IMR-90 (cell line): Measurements from ENCODE around the gene MECP2.

Experiments used
- BHLHE40 ChIP-seq: fragments of 150-350 bp; IDR thresholded peaks from 2 replicates; pipeline ENCODE4 v1.6.1; 2016; ENCODE audit warnings: mild to moderate bottlenecking, low read depth, low read length
- MAZ ChIP-seq: IDR thresholded peaks from 2 replicates; pipeline ENCODE4 v1.6.1; 2012; ENCODE audit warnings: low read depth, mild to moderate bottlenecking, low read length, improper control_type of control experiment, moderate library complexity, borderline replicate concordance
- POLR2A ChIP-seq: IDR thresholded peaks from 2 replicates; pipeline ENCODE4 v1.6.1; 2012; ENCODE audit warnings: mild to moderate bottlenecking, low read depth, low read length
- RAD21 ChIP-seq: IDR thresholded peaks from 2 replicates; pipeline ENCODE4 v1.6.1; 2012; ENCODE audit warnings: low read length, improper control_type of control experiment
- RCOR1 ChIP-seq: IDR thresholded peaks from 2 replicates; pipeline ENCODE4 v1.6.1; 2012; ENCODE audit warnings: mild to moderate bottlenecking, low read length, improper control_type of control experiment; ENCODE audit not compliant: insufficient replicate concordance
- SMC3 ChIP-seq: fragments of 150-350 bp; IDR thresholded peaks from 2 replicates; pipeline ENCODE4 v1.6.1; 2016; ENCODE audit warnings: low read depth, mild to moderate bottlenecking, antibody characterized with exemption, low read length, moderate library complexity
- TF ChIP-seq, protein P1 (sequence below): conservative IDR thresholded peaks from 2 replicates; pipeline ENCODE4 v1.5.1; 2012; ENCODE audit warnings: mild to moderate bottlenecking, low read depth, low read length, improper control_type of control experiment
- TF ChIP-seq, protein P2 (sequence below): fragments of 150-350 bp; IDR thresholded peaks from 2 replicates; pipeline ENCODE4 v1.6.1; 2017; ENCODE audit warnings: mild to moderate bottlenecking, antibody characterized with exemption, low read length, low read depth

DNA sequence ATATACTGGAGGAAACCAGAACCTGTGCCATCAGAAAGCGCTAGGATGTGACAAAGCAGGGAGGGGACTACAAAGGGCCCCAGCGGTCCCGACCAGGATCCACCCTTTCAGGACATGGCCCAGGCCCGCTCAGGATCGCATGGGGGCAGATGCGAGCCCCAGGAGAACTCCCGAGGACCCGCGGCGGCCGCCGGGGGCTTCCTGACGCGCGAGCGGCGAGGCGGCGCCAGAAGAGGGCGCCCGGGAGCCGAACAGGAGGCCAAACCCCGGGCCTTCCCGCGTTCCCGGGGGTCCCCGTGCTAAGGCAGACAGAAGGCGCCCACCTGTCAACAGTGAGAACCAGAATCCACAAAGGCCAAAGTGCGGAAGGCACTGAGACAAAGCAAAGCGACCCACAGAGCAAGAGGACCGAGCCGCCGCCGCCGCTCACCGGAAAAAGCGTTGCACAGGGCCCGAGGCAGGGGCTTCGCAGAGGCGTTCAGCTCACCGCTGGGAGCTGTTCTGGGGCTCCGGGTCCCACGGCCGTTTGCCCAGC is 39.2 kb upstream of the MECP2 start:
- TF ChIP-seq, protein P1, sequence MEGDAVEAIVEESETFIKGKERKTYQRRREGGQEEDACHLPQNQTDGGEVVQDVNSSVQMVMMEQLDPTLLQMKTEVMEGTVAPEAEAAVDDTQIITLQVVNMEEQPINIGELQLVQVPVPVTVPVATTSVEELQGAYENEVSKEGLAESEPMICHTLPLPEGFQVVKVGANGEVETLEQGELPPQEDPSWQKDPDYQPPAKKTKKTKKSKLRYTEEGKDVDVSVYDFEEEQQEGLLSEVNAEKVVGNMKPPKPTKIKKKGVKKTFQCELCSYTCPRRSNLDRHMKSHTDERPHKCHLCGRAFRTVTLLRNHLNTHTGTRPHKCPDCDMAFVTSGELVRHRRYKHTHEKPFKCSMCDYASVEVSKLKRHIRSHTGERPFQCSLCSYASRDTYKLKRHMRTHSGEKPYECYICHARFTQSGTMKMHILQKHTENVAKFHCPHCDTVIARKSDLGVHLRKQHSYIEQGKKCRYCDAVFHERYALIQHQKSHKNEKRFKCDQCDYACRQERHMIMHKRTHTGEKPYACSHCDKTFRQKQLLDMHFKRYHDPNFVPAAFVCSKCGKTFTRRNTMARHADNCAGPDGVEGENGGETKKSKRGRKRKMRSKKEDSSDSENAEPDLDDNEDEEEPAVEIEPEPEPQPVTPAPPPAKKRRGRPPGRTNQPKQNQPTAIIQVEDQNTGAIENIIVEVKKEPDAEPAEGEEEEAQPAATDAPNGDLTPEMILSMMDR = peak; percentile 65
- TF ChIP-seq RAD21 (peak; percentile 51), POLR2A (no peak), MAZ (peak; percentile 31; the same call in 1 of the 2 replicates), RCOR1 (no peak), SMC3 (peak; percentile 49), BHLHE40 (no peak)
- TF ChIP-seq, protein P2, sequence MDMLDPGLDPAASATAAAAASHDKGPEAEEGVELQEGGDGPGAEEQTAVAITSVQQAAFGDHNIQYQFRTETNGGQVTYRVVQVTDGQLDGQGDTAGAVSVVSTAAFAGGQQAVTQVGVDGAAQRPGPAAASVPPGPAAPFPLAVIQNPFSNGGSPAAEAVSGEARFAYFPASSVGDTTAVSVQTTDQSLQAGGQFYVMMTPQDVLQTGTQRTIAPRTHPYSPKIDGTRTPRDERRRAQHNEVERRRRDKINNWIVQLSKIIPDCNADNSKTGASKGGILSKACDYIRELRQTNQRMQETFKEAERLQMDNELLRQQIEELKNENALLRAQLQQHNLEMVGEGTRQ = no peak
